Trophoblast cell (in vitro differentiated cells and primary cell): ENCODE measurements around the gene ZBTB26.

Experiments
- DNase-seq, 2 donors: peaks; one replicate each; pipeline ENCODE4 v3.0.0-alpha.2; 2016
- H2AFZ ChIP-seq: 2 replicates; pipeline ENCODE4 v1.6.1; 2013; ENCODE audit warnings: low read length, moderate library complexity, mild to moderate bottlenecking; ENCODE audit not compliant: insufficient read depth, poor library complexity
- H2AK5ac ChIP-seq: 2 replicates; pipeline ENCODE4 v1.6.1; 2013; ENCODE audit warnings: mild to moderate bottlenecking, low read length
- H2BK120ac ChIP-seq: 2 replicates; pipeline ENCODE4 v1.6.1; 2013; ENCODE audit warnings: low read length, mild to moderate bottlenecking, moderate library complexity; ENCODE audit not compliant: insufficient read depth, poor library complexity
- H2BK12ac ChIP-seq: 2 replicates; pipeline ENCODE4 v1.6.1; 2013; ENCODE audit warnings: mild to moderate bottlenecking, low read length, moderate library complexity
- H2BK5ac ChIP-seq: 2 replicates; pipeline ENCODE4 v1.6.1; 2013; ENCODE audit warnings: low read length, low read depth, moderate library complexity, mild to moderate bottlenecking; ENCODE audit not compliant: poor library complexity
- H3K14ac ChIP-seq: 2 replicates; pipeline ENCODE4 v1.6.1; 2013; ENCODE audit warnings: mild to moderate bottlenecking, low read length
- H3K18ac ChIP-seq: 2 replicates; pipeline ENCODE4 v1.6.1; 2013; ENCODE audit warnings: mild to moderate bottlenecking, low read length
- H3K23ac ChIP-seq: 2 replicates; pipeline ENCODE4 v1.6.1; 2013; ENCODE audit warnings: low read length
- H3K27ac ChIP-seq: 2 replicates; pipeline ENCODE4 v1.5.1; 2013; ENCODE audit warnings: low read depth, mild to moderate bottlenecking, inconsistent platforms, low read length, moderate library complexity
- H3K27me3 ChIP-seq: 2 replicates; pipeline ENCODE4 v1.6.1; 2013; ENCODE audit warnings: inconsistent platforms, mild to moderate bottlenecking, low read length, moderate library complexity; ENCODE audit not compliant: insufficient read depth
- H3K36me3 ChIP-seq, 2 experiments: 1 replicate in 1 of 2; 2 replicates in 1 of 2; pipeline ENCODE4 v1.6.1; 2013; ENCODE audit warnings: low read length in 2 of 2, mild to moderate bottlenecking in 2 of 2, moderate library complexity in 1 of 2; ENCODE audit not compliant: insufficient read depth in 2 of 2, control insufficient read depth in 1 of 2
- H3K4ac ChIP-seq: 2 replicates; pipeline ENCODE4 v1.6.1; 2013; ENCODE audit warnings: low read depth, mild to moderate bottlenecking, low read length, moderate library complexity
- H3K4me1 ChIP-seq, 2 experiments: 1 replicate in 1 of 2; 2 replicates in 1 of 2; pipeline ENCODE4 v1.6.1; 2013; ENCODE audit warnings: low read length in 2 of 2, mild to moderate bottlenecking in 2 of 2, moderate library complexity in 1 of 2; ENCODE audit not compliant: insufficient read depth in 2 of 2, control insufficient read depth in 1 of 2
- H3K4me2 ChIP-seq: 2 replicates; pipeline ENCODE4 v1.6.1; 2013; ENCODE audit warnings: inconsistent platforms, mild to moderate bottlenecking, low read length, moderate library complexity
- H3K4me3 ChIP-seq: 2 replicates; pipeline ENCODE4 v1.5.1; 2013; ENCODE audit warnings: mild to moderate bottlenecking, low read depth, low read length, inconsistent platforms
- H3K79me1 ChIP-seq: one replicate; pipeline ENCODE4 v1.6.1; 2013; ENCODE audit warnings: low read length
- H3K79me2 ChIP-seq: 2 replicates; pipeline ENCODE4 v1.6.1; 2013; ENCODE audit warnings: low read length, mild to moderate bottlenecking; ENCODE audit not compliant: control insufficient read depth, insufficient read depth, poor library complexity
- H3K9ac ChIP-seq: 2 replicates; pipeline ENCODE4 v1.6.1; 2013; ENCODE audit warnings: mild to moderate bottlenecking, low read length
- H3K9me3 ChIP-seq: 2 replicates; pipeline ENCODE4 v1.6.1; 2013; ENCODE audit warnings: low read depth, mild to moderate bottlenecking, control low read depth, inconsistent platforms, low read length; ENCODE audit not compliant: insufficient read depth
- H4K12ac ChIP-seq: 2 replicates; pipeline ENCODE4 v1.6.1; 2013; ENCODE audit warnings: low read depth, mild to moderate bottlenecking, low read length, moderate library complexity
- H4K8ac ChIP-seq: 2 replicates; pipeline ENCODE4 v1.6.1; 2013; ENCODE audit warnings: low read depth, mild to moderate bottlenecking, low read length, moderate library complexity
- H4K91ac ChIP-seq: one replicate; pipeline ENCODE4 v1.6.1; 2013; ENCODE audit warnings: low read depth, mild to moderate bottlenecking, low read length, moderate library complexity
- WGBS: extraction: QIAGEN DNeasy Blood & Tissue Kit; methylation state at CpG from one replicate; pipeline ENCODE4 v1.1.7; 2013; ENCODE audit warnings: missing lambda C conversion rate; ENCODE audit not compliant: insufficient read length, insufficient coverage; ENCODE audit errors: extremely low coverage; 5-methylcytosine and 5-hydroxymethylcytosine counted together

ZBTB26 gene

GRCh38 chr9:122900791-122901190, 30.5 kb downstream of the ZBTB26 start:
- H3K4ac ChIP-seq, result no peak overlapping the region
- H3K27ac ChIP-seq, result no peak overlapping the region
- H3K9me3 ChIP-seq, result no peaks in the 10 kb centered on the region
- H2BK120ac ChIP-seq, result no peak overlapping the region
- no peak overlapping the region for H3K4me2 ChIP-seq
- H4K91ac ChIP-seq, result no peak overlapping the region
- H3K14ac ChIP-seq, result no peak overlapping the region
- H4K12ac ChIP-seq, result no peak overlapping the region
- no peak overlapping the region for H3K18ac ChIP-seq
- no peak overlapping the region for H3K23ac ChIP-seq
- peaks cover 8% of the 10 kb centered on the region for H3K79me2 ChIP-seq
- H3K9ac ChIP-seq, result no peak overlapping the region
- H3K27me3 ChIP-seq, result no peaks in the 10 kb centered on the region
- no peak overlapping the region for H2BK5ac ChIP-seq
- no peak overlapping the region for H3K4me3 ChIP-seq
- H4K8ac ChIP-seq, result no peak overlapping the region
- H3K36me3 ChIP-seq, result peaks cover 3 to 8% of the 10 kb centered on the region in 2 experiments
- H2AFZ ChIP-seq, result no peak overlapping the region
- DNase-seq, result no peak
- peaks cover 6% of the 10 kb centered on the region for H3K79me1 ChIP-seq
- no CpG with 5 or more reads among the region's 2 CpGs for WGBS
- no peaks in the 10 kb centered on the region for H3K4me1 ChIP-seq
- no peak overlapping the region for H2BK12ac ChIP-seq
- H2AK5ac ChIP-seq, result no peak overlapping the region

- Histone ChIP-seq H3K27me3 (no peaks in the 10 kb centered on the region), H3K27ac (no peak overlapping the region), H3K4ac (no peak overlapping the region), H3K9me3 (no peaks in the 10 kb centered on the region), H2AFZ (no peak overlapping the region), H3K4me1 (no peaks in the 10 kb centered on the region), H2BK12ac (no peak overlapping the region), H3K79me2 (peaks cover 1% of the 10 kb centered on the region), H3K36me3 (peaks cover 11 to 16% of the 10 kb centered on the region in 2 experiments), H4K8ac (no peak overlapping the region), H3K4me2 (no peak overlapping the region), H4K12ac (no peak overlapping the region), H3K23ac (no peak overlapping the region), H3K18ac (no peak overlapping the region), H3K9ac (no peak overlapping the region), H2AK5ac (no peak overlapping the region), H3K14ac (no peak overlapping the region), H3K4me3 (no peak overlapping the region), H3K79me1 (no peaks in the 10 kb centered on the region), H2BK5ac (no peak overlapping the region), H4K91ac (no peak overlapping the region), H2BK120ac (no peak overlapping the region)
- no CpG with 5 or more reads among the region's 1 CpG for WGBS
- DNase-seq, result no peak
Measured at GRCh38 chr9:122897969-122898368, 33.3 kb downstream of the ZBTB26 start.

GRCh38 chr9:122888480-122888879, 42.8 kb downstream of the ZBTB26 start:
- no peak overlapping the region for H3K27ac ChIP-seq
- no peak overlapping the region for H3K23ac ChIP-seq
- no peaks in the 10 kb centered on the region for H3K4me1 ChIP-seq
- H3K9me3 ChIP-seq, result no peaks in the 10 kb centered on the region
- no peaks in the 10 kb centered on the region for H3K79me1 ChIP-seq
- no peak overlapping the region for H2AFZ ChIP-seq
- no peak overlapping the region for H2BK12ac ChIP-seq
- no peak overlapping the region for H2AK5ac ChIP-seq
- H3K14ac ChIP-seq, result no peak overlapping the region
- peaks cover 28 to 34% of the 10 kb centered on the region in 2 experiments for H3K36me3 ChIP-seq
- H4K12ac ChIP-seq, result no peak overlapping the region
- H4K8ac ChIP-seq, result no peak overlapping the region
- no peaks in the 10 kb centered on the region for H3K27me3 ChIP-seq
- H3K79me2 ChIP-seq, result no peaks in the 10 kb centered on the region
- H3K4me2 ChIP-seq, result no peak overlapping the region
- H3K4me3 ChIP-seq, result no peak overlapping the region
- DNase-seq, result no peak
- H4K91ac ChIP-seq, result no peak overlapping the region
- no peak overlapping the region for H3K18ac ChIP-seq
- WGBS, result no CpG with 5 or more reads among the region's 3 CpGs
- H2BK5ac ChIP-seq, result no peak overlapping the region
- no peak overlapping the region for H3K4ac ChIP-seq
- no peak overlapping the region for H2BK120ac ChIP-seq
- H3K9ac ChIP-seq, result no peak overlapping the region

- no peak overlapping the region for H2BK120ac ChIP-seq
- no peak overlapping the region for H3K4ac ChIP-seq
- H3K23ac ChIP-seq, result no peak overlapping the region
- no peak overlapping the region for H3K27ac ChIP-seq
- DNase-seq, result no peak
- peaks cover 29 to 34% of the 10 kb centered on the region in 2 experiments for H3K36me3 ChIP-seq
- H3K79me2 ChIP-seq, result no peaks in the 10 kb centered on the region
- H3K9me3 ChIP-seq, result no peaks in the 10 kb centered on the region
- no peaks in the 10 kb centered on the region for H3K4me1 ChIP-seq
- WGBS, result no CpG with 5 or more reads among the region's 2 CpGs
- no peak overlapping the region for H3K18ac ChIP-seq
- H4K91ac ChIP-seq, result no peak overlapping the region
- H4K12ac ChIP-seq, result no peak overlapping the region
- no peak overlapping the region for H2AK5ac ChIP-seq
- no peaks in the 10 kb centered on the region for H3K27me3 ChIP-seq
- no peak overlapping the region for H2BK5ac ChIP-seq
- H2BK12ac ChIP-seq, result no peak overlapping the region
- H3K79me1 ChIP-seq, result no peaks in the 10 kb centered on the region
- H3K9ac ChIP-seq, result no peak overlapping the region
- H2AFZ ChIP-seq, result no peak overlapping the region
- no peak overlapping the region for H3K14ac ChIP-seq
- no peak overlapping the region for H3K4me3 ChIP-seq
- no peak overlapping the region for H3K4me2 ChIP-seq
- H4K8ac ChIP-seq, result no peak overlapping the region
Measured at GRCh38 chr9:122883125-122883524, 48.2 kb downstream of the ZBTB26 start.
